Heart left ventricle (tissue), 13 donors: ENCODE measurements around the gene FOXK2.

Experiments
- POLR2A ChIP-seq, 2 donors: fragments of 450-650 bp; IDR thresholded peaks; one replicate each; pipeline ENCODE4 v1.6.1; 2017; ENCODE audit warnings: antibody characterized with exemption in 2 of 2, mild to moderate bottlenecking in 2 of 2, moderate library complexity in 2 of 2
- TF ChIP-seq, protein P1 (sequence below), 12 donors: fragments of 200-600 bp; sonication (generic) in 4 of 12; IDR thresholded peaks; one replicate each; pipeline versions ENCODE4 v1.5.0 to v1.8.0; 2018 to 2022; ENCODE audit warnings: antibody characterized with exemption in 12 of 12, mild to moderate bottlenecking in 5 of 12
- donor health status: ischemic (EF 13 %, LVEDD 7.1; RV severe dilation, severe dysfunction).
- donor health status: DM: no; HTN: yes; CAD: no.
- donor health status: DM: no; HTN: no; CAD: no.
- donor health status: ischemic (EF 25% LVEDD 6.9; RV normal size, moderate dysfunction).
- donor health status: ischemic (EF 25% LVEDD 5.7; RV mildly dilated, moderate dysfunction).
- donor health status: ischemic (EF 35%, LVEDD 5.7; RV mildly dilated, moderate dysfunction).
- donor health status: nonischemic (EF 11% LVEDD 7.7; RV severe dilation, severe dysfunction).
- donor health status: DM: yes; HTN: yes; CAD: no.
- donor health status: PGD.
- donor health status: ischemic (EF 29% LVEDD 5.4; RV normal size, mild dysfunction).
- donor health status: nonischemic (EF 23%, LVEDD 6.1; RV moderate dilation, normal function).

DNA sequence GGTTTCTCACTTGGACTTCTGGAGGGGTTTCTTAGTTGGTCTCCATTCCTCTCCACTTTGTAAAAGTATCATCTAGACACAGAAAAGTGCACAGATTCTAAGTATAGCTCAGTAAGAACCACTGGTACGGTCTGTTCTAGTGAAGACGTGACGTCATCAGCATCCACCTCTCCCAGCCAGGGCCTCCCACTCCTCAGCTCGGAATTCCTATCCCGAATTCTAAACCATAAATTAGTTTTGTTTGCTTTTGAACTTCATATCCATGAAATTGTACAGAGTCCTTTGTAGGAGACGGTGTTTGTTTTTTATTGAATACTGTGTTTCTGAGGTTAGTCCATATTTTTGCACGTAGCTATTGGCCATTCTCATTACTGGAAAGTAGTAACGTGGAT is 25.5 kb downstream of the FOXK2 start:
- TF ChIP-seq, protein P1, sequence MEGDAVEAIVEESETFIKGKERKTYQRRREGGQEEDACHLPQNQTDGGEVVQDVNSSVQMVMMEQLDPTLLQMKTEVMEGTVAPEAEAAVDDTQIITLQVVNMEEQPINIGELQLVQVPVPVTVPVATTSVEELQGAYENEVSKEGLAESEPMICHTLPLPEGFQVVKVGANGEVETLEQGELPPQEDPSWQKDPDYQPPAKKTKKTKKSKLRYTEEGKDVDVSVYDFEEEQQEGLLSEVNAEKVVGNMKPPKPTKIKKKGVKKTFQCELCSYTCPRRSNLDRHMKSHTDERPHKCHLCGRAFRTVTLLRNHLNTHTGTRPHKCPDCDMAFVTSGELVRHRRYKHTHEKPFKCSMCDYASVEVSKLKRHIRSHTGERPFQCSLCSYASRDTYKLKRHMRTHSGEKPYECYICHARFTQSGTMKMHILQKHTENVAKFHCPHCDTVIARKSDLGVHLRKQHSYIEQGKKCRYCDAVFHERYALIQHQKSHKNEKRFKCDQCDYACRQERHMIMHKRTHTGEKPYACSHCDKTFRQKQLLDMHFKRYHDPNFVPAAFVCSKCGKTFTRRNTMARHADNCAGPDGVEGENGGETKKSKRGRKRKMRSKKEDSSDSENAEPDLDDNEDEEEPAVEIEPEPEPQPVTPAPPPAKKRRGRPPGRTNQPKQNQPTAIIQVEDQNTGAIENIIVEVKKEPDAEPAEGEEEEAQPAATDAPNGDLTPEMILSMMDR (IDR thresholded peaks at IDR 0.05), result no peak
- TF ChIP-seq POLR2A (IDR thresholded peaks at IDR 0.05), result no peak
